NCI-H82 (cell line): ENCODE data around the gene MTMR4.
"Not testable (repeated sequence)": the region's sequence is repeated elsewhere in the genome, so short reads cannot be mapped to it uniquely, and the experiment has no call there.

Experiments
- DNase-seq: peaks from one replicate; lab custom pipeline; 2025; lab: John Stamatoyannopoulos, UW

Gene MTMR4

DNA sequence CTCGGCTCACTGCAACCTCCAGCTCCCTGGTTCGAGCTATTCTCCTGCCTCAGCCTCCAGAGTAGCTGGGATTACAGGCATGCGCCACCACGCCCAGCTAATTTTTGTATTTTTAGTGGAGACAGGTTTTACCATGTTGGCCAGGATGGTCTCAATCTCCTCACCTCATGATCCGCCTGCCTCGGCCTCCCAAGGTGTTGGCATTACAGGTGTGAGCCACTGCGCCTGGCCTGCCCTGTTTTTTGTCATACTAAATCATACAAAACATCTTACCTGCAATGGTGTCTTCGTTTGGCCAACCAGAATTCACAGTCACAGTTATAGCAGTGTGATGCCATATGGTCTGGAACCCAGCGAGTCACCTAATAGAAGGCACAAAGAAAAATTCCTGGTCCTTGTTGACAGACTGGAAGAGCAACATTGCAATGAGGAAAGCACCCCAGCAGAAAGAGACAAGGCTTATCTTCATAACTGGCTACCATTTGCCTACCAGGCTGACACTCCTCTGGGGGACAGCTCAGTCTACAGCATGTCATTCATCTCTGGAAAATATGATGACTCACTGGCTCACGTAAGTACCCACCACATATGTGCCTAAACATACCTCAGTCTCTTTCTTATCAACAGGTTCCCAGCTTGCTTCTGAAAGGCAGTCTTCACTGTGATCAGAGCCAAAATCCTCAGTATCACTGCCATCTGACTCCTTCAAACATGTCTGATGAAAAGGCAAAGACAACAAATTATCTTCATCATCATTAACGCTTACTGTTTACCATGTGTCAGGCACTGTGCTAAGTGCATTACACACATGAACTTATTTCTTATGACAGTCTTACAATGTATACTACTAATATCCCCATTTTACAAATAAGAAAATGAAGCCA is 22.0 kb downstream of the MTMR4 start:
- DNase-seq, result no peak

DNA sequence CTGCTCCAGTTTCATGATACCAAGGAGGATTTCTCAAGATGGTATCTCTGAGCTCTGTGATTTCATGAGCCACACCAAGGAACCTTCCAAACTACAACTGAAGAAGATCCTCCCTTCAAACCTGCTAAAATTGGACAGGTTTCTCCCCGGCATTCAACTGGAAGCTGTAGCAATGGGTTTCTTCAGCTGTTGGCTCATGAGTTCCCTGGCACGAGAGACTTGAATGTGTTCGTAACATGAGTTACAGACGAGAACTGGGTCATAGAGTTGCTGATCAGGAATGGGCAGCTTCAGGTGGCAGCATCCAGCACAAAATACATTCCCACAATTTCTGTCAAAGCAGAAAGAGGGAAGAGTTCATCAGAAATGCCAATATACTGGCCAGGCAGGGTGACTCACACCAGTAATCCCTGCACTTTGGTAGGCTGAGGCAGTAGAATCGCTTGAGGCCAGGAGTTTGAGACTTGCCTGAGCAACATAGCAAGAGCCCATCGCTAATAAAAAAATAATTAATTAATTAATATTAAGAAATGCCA is 22.9 kb downstream of the MTMR4 start:
- no peak for DNase-seq

DNA sequence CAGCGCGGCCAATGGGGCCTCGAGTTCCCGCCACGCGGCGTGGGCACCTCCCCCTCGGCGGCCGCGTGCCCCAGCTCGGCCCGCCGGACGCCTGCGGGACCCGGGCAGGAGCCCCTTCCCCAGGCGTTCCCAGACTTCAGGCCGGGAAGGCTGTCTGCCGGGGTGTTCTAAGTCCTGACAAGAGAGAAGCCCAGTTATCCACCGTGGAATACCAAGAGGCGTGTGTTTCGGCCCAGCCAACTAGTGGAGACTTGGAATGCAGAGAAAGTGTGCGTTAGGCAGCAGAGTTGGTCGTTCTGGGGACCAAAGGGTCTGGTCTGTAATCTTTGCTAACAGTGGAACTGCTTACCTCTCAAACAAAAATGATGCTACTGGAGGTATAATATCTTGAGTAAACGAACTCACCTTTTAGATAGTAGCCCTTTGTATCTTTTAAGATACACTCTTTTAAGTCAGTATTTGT is 26.0 kb downstream of the MTMR4 start:
- no peak for DNase-seq

DNA sequence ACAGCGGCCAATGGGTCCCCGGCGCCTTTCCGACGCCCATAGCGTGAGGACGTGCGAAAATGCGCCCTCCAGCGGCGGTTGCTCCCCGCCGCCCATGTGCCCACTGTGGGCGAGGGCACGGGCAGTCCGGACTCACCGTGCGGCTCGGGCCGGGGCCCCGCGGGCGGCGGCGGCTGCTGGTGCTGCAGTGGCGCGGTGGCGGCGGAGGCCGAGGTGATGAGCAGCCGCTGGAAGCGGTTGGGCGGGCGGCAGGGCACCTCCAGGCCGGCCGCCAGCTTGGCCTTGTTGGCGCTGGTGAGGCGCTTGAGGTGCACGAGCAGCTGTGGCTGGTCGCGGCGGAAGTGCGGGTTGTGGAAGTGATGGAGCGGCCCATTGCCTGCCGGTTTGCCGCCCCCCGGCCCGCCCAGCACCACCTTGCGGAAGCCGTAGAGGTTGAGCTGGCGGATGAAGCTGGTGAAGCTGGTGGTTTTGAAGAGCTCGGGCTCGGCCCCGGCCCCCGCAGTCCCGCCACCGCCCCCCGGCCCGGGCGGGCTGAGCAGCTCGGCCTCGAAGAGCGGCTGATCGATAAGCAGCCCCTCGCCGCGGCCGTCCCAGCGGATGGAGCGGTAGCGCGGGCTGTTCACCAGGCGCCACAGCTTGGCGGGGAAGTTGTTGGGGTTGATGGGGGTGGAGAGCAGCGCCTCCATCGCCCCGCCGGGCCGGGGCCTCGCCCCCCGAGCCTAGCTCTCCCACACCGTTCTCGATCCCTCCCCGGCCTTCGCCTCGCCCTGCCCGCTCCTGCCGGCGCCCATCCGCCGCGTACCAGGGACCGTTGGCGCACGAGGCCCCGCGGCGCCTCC is 26.6 kb downstream of the MTMR4 start, which contains the start of gene HSF5:
Gene HSF5 (minus strand): TSS at position 820 of the 839 bp plus-strand sequence. CDS start 134 bp downstream, at position 686.
- no peak for DNase-seq

DNA sequence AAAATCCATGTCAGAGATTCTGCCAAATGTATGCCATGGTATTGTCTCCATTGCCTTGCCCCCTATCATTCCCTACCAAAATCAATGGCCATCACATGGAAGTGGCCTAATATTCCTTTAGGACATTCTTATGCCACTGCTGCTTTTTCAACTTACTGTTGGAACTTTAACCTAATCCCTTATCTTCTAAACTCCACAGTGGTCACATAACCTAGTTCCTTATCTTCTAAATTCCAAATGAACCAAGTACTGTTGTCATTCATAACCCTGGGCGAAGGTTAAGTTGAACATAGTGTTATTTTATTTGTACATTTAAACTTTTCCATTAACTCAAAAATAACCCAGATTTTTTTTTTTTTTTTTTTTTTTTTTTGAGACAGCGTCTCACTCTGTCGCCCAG is 29.8 kb downstream of the MTMR4 start:
- no peak for DNase-seq

DNA sequence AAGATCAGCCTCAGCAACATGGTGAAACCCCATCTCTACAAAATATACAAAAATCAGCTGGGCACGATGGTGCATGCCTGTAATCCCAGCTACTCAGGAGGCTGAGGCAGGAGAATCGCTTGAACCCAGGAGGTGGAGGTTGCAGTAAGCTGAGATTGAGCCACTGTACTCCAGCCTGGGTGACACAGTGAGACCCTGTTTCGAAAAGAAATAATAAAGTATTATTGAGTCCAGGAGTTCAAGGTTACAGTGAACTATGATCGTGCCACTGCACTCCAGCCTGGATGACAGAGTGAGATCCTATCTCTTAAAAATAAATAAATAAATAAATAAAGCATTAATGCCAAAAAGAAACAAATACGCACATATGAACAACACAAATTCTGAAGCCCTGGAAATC is 32.6 kb downstream of the MTMR4 start:
- not testable (repeated sequence) for DNase-seq

DNA sequence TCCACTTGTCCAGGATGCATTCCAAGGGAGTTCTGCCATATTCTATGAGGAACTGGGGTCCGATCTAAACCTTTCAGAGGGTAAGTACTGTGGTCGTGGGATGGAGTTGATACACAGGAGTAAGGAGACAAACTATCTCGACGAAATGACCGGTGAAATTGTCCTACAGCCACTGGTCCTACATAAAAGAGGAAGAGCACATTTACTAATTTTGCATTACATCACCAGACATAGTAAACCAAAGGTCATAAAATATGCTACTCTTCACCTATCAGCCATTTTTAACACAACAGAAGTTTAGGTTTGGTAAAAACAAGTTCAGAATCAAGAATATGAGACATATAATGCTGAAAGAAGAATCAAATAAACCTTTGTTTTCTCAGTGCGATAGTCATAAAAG is 34.3 kb downstream of the MTMR4 start:
- no peak for DNase-seq

DNA sequence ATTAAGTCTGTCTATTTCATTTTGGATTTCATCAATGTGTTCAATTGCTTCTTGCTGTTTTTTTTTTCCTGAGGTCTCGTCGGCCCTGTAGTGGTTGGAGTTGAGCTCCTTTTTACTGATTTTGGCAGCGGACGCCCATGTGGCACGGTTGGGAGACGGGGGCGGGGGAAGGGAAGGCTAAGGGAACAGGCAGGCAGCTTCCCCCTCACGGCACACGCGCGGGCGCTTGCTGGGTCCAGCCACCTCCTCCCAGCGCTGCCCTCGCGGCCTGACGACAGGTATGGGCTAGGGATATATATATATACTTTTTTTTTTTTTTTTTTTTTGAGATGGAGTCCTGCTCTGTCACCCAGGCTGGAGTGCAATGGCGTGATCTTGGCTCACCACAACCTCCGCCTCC is 37.6 kb downstream of the MTMR4 start:
- no peak for DNase-seq

DNA sequence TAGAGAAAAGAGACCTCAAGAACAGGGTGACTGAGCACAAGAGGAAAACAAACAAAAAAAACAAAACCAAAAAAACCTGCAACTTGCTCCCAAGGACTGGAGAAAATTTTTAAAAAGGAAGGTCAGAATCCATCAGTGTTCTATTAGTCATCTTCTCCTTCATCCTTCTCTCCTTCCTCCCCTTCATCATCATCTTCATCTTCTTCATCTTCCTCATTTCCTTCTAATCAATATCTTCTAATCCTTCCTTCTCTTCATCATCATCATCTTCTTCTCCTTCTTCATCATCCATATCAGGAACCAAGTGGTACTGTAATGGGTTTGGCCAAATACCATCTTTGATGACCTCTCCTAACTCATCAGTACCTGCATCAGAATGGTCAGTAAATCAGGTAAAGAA is 38.5 kb downstream of the MTMR4 start:
- no peak for DNase-seq

DNA sequence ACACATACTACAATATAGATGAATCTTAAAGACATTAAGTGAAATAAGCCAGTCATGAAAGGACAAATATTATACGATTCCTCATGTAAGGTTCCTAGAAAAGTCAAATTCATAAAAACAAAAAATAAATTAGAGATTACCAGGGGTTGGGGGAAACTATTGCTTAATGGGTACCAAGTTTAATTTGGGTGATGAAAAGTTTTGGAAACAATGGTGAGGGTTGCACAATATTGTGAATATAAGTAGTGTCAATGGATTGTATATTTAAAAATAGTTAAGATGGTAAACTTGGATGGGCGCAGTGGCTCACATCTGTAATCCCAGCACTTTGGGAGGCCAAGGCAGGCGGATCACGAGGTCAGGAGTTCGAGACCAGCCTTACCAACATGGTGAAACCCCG is 44.1 kb downstream of the MTMR4 start:
- DNase-seq, result no peak

DNA sequence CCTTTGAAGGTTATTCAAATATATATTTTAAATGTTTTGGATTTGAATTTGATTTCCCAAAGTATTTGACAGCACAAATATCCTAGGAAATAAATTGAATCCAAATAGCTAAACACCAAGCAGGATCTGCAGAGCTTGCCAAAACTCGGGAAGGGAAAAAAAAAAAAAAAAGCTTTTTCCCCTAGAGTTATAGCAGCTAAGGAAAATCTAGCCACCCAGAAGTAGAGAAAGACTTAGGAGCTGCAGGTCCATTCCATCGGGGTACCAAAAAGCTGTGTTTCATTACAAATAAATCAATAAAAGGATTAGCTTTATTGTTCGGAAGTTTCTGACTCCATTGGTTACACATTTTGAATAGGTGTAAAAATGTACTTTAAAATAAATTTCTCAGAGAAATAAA is 45.5 kb downstream of the MTMR4 start:
- no peak for DNase-seq

DNA sequence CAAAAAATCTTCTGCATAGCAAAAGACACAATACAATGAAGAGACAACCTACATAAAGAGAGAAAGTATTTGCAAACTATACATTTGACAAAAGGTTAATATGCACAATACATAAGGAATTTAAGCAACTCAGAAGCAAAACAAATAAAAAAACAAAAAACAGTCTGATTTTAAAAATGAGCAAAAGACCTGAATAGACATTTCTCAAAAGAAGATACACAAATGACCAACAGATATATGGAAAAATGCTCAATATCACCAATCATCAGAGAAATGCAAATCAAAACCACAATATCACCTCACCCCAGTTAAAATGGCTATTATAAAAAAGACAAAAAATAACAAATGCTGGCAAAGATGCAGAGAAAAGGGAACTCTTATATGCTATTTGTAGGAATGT is 58.9 kb downstream of the MTMR4 start:
- DNase-seq, result no peak

DNA sequence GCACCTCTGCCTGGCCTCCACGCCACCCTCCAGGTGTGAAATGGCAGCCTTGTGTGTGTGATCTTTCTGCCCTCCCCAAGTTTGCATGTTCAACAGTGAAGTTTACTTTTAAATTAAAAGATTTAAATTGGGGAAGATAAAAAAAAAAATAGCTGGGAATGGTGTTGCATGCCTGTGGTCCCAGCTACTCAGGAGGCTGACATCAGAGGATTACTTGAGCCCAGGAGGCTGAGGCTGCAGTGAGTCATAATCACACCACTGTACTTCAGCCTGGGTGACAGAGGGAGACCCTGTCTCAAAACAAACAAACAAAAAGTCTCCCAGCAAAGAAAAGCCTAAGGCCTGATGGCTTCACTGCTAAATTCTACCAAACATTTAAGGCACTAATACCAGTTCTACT is 61.7 kb downstream of the MTMR4 start:
- DNase-seq, result peak; percentile 19

DNA sequence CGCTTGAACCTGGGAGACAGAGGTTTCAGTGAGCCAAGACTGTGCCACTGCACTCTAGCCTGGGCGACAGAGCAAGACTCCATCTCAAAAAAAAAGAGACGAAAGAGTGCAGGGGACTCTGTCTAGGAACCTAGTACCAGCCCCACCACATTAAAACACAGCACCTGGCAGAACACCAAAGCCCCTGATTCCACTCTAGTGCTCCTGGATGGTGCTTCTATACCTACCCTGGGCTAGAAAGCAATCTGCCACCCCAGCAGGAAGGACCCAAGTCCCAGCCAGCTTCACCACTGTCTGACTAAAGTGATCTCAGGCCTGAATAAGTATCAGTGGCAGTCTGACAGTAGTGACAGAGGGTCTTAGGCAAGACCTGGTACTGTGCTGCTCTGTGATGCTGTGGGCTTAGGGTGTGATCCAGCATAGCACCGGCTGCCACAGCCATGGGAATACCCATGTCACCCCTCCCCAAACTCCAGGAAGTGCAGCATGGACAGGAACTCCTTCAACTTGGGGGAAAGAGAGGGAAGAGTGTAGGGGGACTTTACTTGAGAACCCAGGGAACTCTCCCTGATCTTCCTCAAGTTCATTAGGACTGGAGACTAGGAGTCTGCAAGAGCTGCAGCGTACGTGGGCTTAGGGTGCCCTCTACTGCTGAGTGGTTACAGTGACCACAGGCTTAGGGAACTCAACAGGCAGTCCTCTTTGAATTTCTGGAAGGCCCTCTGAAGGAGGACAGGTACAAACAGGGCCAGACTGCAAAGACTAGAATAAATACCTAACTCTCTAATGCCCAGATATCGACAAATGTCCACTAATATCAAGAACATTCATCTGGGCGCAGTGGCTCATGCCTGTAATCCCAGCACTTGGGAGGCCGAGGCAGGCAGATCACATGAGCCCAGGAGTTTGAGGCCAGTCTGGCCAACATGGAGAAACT is 67.1 kb downstream of the MTMR4 start:
- DNase-seq, result peak; percentile 95

DNA sequence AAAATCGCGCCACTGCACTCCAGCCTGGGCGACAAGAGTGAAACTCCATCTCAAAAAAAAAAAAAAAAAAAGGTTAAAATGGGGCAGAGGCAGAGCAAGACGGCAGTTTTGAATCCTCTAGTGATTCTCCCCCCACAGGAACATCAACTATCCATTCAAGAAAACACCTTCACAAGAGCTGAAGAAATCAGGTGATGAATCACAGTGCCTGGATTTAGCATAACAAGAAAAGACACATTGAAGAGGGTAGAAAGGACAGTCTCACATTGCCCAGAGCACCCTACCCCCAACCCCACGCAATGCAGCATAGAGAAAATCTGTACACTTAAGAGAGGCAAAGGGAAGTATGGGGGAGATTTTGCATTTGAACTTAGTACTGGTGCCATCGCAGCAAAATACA is 68.4 kb downstream of the MTMR4 start:
- DNase-seq, result no peak
